ENCODE measurements around the gene KRT73.

Gene KRT73

GRCh38 chr12:52659395-52659794 lies 41.0 kb upstream of the KRT73 start:
- Histone ChIP-seq H3K27ac (ENCODE audit: insufficient read depth, low read depth, low read length, poor library complexity, severe bottlenecking) (no peak overlapping the region), H3K4me1 (ENCODE audit: control insufficient read depth, insufficient read depth, low read length) (no peaks in the 10 kb centered on the region), H3K27me3 (ENCODE audit: control insufficient read depth, insufficient read depth, low read length, poor library complexity, severe bottlenecking) (no peaks in the 10 kb centered on the region), H3K4me3 (ENCODE audit: insufficient read depth, low read depth, low read length) (no peak overlapping the region), H3K36me3 (ENCODE audit: control insufficient read depth, insufficient read depth, low read length) (no peaks in the 10 kb centered on the region), H3K9me3 (ENCODE audit: control insufficient read depth, low read length) (no peaks in the 10 kb centered on the region)
- 79 to 88% methylated on average over 7 of the region's 7 CpGs for WGBS, 2 experiments

- Histone ChIP-seq H3K4me1 (ENCODE audit: control insufficient read depth, insufficient read depth, low read length) (no peaks in the 10 kb centered on the region), H3K27ac (ENCODE audit: insufficient read depth, low read depth, low read length, poor library complexity, severe bottlenecking) (no peak overlapping the region), H3K36me3 (ENCODE audit: control insufficient read depth, insufficient read depth, low read length) (no peaks in the 10 kb centered on the region), H3K9me3 (ENCODE audit: control insufficient read depth, low read length) (no peaks in the 10 kb centered on the region), H3K4me3 (ENCODE audit: insufficient read depth, low read depth, low read length) (no peak overlapping the region), H3K27me3 (ENCODE audit: control insufficient read depth, insufficient read depth, low read length, poor library complexity, severe bottlenecking) (no peaks in the 10 kb centered on the region)
- WGBS, 2 experiments, result 87 to 95% methylated on average over 3 to 4 of the region's 4 CpGs
Measured at GRCh38 chr12:52658196-52658595, 39.8 kb upstream of the KRT73 start.

GRCh38 chr12:52657250-52657902 lies 39.0 kb upstream of the KRT73 start:
- Histone ChIP-seq H3K27me3 (ENCODE audit: control insufficient read depth, insufficient read depth, low read length, poor library complexity, severe bottlenecking) (no peaks in the 10 kb centered on the region), H3K9me3 (ENCODE audit: control insufficient read depth, low read length) (no peaks in the 10 kb centered on the region), H3K4me3 (ENCODE audit: insufficient read depth, low read depth, low read length) (no peak overlapping the region), H3K4me1 (ENCODE audit: control insufficient read depth, insufficient read depth, low read length) (no peaks in the 10 kb centered on the region), H3K27ac (ENCODE audit: insufficient read depth, low read depth, low read length, poor library complexity, severe bottlenecking) (no peak overlapping the region), H3K36me3 (ENCODE audit: control insufficient read depth, insufficient read depth, low read length) (no peaks in the 10 kb centered on the region)
- WGBS, 2 experiments, result 89% methylated on average over 5 to 6 of the region's 6 CpGs

- H3K27me3 ChIP-seq (ENCODE audit: control insufficient read depth, insufficient read depth, low read length, poor library complexity, severe bottlenecking), result no peaks in the 10 kb centered on the region
- H3K4me1 ChIP-seq (ENCODE audit: control insufficient read depth, insufficient read depth, low read length), result no peaks in the 10 kb centered on the region
- H3K4me3 ChIP-seq (ENCODE audit: insufficient read depth, low read depth, low read length), result no peak overlapping the region
- 83% methylated on average over 4 of the region's 4 CpGs for WGBS, 2 experiments
- no peaks in the 10 kb centered on the region for H3K36me3 ChIP-seq (ENCODE audit: control insufficient read depth, insufficient read depth, low read length)
- H3K9me3 ChIP-seq (ENCODE audit: control insufficient read depth, low read length), result no peaks in the 10 kb centered on the region
- no peak overlapping the region for H3K27ac ChIP-seq (ENCODE audit: insufficient read depth, low read depth, low read length, poor library complexity, severe bottlenecking)
Measured at GRCh38 chr12:52656616-52657015, 38.3 kb upstream of the KRT73 start.

DNA sequence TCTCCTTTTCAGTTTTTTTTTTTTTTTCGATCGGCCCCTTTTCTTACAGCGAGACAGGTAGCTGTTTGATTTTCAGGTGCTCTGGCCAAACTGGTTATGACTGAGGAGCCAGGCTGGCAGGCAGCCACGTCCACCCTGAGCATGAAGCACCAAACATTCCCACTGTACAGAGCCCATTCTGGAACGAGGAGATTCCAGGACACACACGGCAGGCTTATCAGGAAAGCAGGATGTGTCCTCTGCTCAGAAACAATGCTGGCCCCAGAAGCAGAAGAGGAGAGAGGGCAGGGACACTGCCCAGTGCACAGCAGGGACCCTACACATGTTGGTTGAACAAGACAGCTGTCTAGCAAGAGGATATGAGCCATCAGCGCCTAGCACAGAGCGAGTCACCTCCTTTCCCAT lies 37.4 kb upstream of the KRT73 start:
- H3K36me3 ChIP-seq (ENCODE audit: control insufficient read depth, insufficient read depth, low read length), result no peaks in the 10 kb centered on the region
- 86 to 91% methylated on average over 8 of the region's 8 CpGs for WGBS, 2 experiments
- no peaks in the 10 kb centered on the region for H3K27me3 ChIP-seq (ENCODE audit: control insufficient read depth, insufficient read depth, low read length, poor library complexity, severe bottlenecking)
- H3K27ac ChIP-seq (ENCODE audit: insufficient read depth, low read depth, low read length, poor library complexity, severe bottlenecking), result no peak overlapping the region
- H3K9me3 ChIP-seq (ENCODE audit: control insufficient read depth, low read length), result no peaks in the 10 kb centered on the region
- H3K4me1 ChIP-seq (ENCODE audit: control insufficient read depth, insufficient read depth, low read length), result no peaks in the 10 kb centered on the region
- H3K4me3 ChIP-seq (ENCODE audit: insufficient read depth, low read depth, low read length), result no peak overlapping the region

GRCh38 chr12:52655251-52655650 lies 36.9 kb upstream of the KRT73 start:
- Histone ChIP-seq H3K4me1 (ENCODE audit: control insufficient read depth, insufficient read depth, low read length) (no peaks in the 10 kb centered on the region), H3K9me3 (ENCODE audit: control insufficient read depth, low read length) (no peaks in the 10 kb centered on the region), H3K27me3 (ENCODE audit: control insufficient read depth, insufficient read depth, low read length, poor library complexity, severe bottlenecking) (no peaks in the 10 kb centered on the region), H3K27ac (ENCODE audit: insufficient read depth, low read depth, low read length, poor library complexity, severe bottlenecking) (no peak overlapping the region), H3K36me3 (ENCODE audit: control insufficient read depth, insufficient read depth, low read length) (no peaks in the 10 kb centered on the region), H3K4me3 (ENCODE audit: insufficient read depth, low read depth, low read length) (no peak overlapping the region)
- WGBS, 2 experiments, result 77 to 79% methylated on average over 6 of the region's 6 CpGs

GRCh38 chr12:52651726-52652261 lies 33.4 kb upstream of the KRT73 start, which contains the start of gene KRT2:
KRT2 (minus strand) TSS chr12:52652211; CDS start chr12:52652142, 69 bp downstream.
- Histone ChIP-seq H3K9me3 (ENCODE audit: control insufficient read depth, low read length) (no peaks in the 10 kb centered on the region), H3K4me1 (ENCODE audit: control insufficient read depth, insufficient read depth, low read length) (no peaks in the 10 kb centered on the region), H3K27ac (ENCODE audit: insufficient read depth, low read depth, low read length, poor library complexity, severe bottlenecking) (no peak within 1 kb of the TSS), H3K27me3 (ENCODE audit: control insufficient read depth, insufficient read depth, low read length, poor library complexity, severe bottlenecking) (no peaks in the 10 kb centered on the region), H3K36me3 (ENCODE audit: control insufficient read depth, insufficient read depth, low read length) (no peaks in the 10 kb centered on the region), H3K4me3 (ENCODE audit: insufficient read depth, low read depth, low read length) (no peak within 1 kb of the TSS)
- WGBS, 2 experiments, result 90 to 91% methylated on average over 16 of the region's 16 CpGs

DNA sequence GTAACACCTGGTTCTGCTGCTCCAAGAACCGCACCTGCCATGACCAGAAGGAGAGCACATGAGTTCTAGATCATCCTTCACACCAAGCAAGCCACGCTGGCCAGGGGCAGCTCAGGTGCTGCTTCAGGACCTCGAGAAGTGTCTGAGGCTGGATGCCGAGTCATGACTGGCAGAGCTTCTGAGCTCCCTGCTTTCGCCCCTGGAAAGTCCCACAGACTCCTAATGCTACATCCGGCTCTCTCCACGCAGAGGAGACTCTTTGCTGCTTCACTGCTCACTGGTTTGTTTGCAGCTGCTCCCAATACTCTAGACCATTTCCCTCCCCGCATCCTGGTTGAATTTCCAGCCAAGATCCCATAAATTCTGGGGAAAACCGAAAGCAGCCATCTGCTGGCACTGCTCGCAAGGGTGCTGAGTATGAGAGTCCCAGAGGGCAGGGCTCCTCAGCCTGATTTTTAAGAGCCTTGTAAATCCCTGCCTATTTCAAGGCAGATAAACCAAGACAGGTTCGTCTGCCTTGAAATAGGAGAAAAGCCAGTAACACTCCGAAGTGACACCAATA lies 32.2 kb upstream of the KRT73 start:
- Histone ChIP-seq H3K36me3 (ENCODE audit: control insufficient read depth, insufficient read depth, low read length) (no peaks in the 10 kb centered on the region), H3K27me3 (ENCODE audit: control insufficient read depth, insufficient read depth, low read length, poor library complexity, severe bottlenecking) (no peaks in the 10 kb centered on the region), H3K27ac (ENCODE audit: insufficient read depth, low read depth, low read length, poor library complexity, severe bottlenecking) (no peak overlapping the region), H3K4me1 (ENCODE audit: control insufficient read depth, insufficient read depth, low read length) (no peaks in the 10 kb centered on the region), H3K4me3 (ENCODE audit: insufficient read depth, low read depth, low read length) (no peak overlapping the region), H3K9me3 (ENCODE audit: control insufficient read depth, low read length) (no peaks in the 10 kb centered on the region)
- 93% methylated on average over 12 of the region's 12 CpGs for whole genome bisulfite sequencing, 2 experiments

DNA sequence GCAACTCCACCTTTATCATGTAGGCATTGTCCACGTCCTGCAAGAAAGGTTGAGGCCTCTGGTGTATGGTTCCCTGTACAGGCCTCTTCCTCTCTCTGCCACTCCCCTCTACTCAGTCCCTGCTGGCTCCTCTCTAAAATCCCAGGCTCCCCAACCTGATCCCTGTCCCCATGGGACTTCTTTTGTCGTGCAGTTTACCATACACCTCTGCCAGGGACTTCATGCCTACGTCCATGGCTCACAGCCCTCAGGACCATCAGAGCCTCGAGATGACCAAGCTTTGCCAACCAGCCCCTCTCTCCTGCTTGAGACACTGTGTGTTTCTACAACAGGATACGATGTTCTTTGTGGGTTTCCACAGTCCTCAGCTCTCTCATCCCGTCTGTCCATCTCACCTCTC lies 30.7 kb upstream of the KRT73 start:
- no peaks in the 10 kb centered on the region for H3K27me3 ChIP-seq (ENCODE audit: control insufficient read depth, insufficient read depth, low read length, poor library complexity, severe bottlenecking)

DNA sequence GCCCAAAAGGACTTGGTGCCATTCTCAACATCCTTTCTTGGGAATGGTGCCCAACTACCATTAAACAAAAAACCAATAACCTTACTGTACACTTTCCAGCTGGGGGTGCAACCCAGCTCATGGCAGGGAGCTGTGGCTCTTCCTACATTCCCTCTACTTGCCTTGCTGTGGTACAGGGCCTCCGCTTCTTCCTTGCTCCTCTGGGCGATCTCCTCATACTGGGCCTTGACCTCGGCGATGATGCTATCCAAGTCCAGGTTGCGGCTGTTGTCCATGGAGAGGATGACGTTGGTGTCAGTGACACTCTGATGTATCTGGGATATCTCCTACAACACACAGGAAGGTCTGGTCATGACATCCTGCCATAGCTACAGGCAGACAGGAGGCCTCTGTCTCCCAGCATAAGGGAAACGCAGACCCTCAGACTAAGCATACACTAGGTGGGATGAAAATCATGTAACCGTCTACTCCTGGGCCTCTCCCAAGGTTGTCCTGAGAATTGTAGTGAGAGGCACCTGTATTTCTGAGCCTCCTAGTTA lies 29.7 kb upstream of the KRT73 start:
- WGBS, 2 experiments, result 94 to 97% methylated on average over 8 of the region's 8 CpGs
- no peaks in the 10 kb centered on the region for H3K27me3 ChIP-seq (ENCODE audit: control insufficient read depth, insufficient read depth, low read length, poor library complexity, severe bottlenecking)

More for the DNA sequence above, 30.7 kb upstream of the KRT73 start:
- Histone ChIP-seq H3K4me3 (ENCODE audit: insufficient read depth, low read depth, low read length) (no peak overlapping the region), H3K9me3 (ENCODE audit: control insufficient read depth, low read length) (no peaks in the 10 kb centered on the region), H3K4me1 (ENCODE audit: control insufficient read depth, insufficient read depth, low read length) (no peaks in the 10 kb centered on the region), H3K36me3 (ENCODE audit: control insufficient read depth, insufficient read depth, low read length) (no peaks in the 10 kb centered on the region), H3K27ac (ENCODE audit: insufficient read depth, low read depth, low read length, poor library complexity, severe bottlenecking) (no peak overlapping the region)
- WGBS, 2 experiments, result 87 to 88% methylated on average over 6 of the region's 6 CpGs

More for the DNA sequence above, 29.7 kb upstream of the KRT73 start:
- no peak overlapping the region for H3K27ac ChIP-seq (ENCODE audit: insufficient read depth, low read depth, low read length, poor library complexity, severe bottlenecking)
- H3K4me1 ChIP-seq (ENCODE audit: control insufficient read depth, insufficient read depth, low read length), result no peaks in the 10 kb centered on the region
- H3K36me3 ChIP-seq (ENCODE audit: control insufficient read depth, insufficient read depth, low read length), result no peaks in the 10 kb centered on the region
- no peaks in the 10 kb centered on the region for H3K9me3 ChIP-seq (ENCODE audit: control insufficient read depth, low read length)
- H3K4me3 ChIP-seq (ENCODE audit: insufficient read depth, low read depth, low read length), result no peak overlapping the region

Measured in ectodermal cell (in vitro differentiated cells).